ENCODE data around the gene TRIM33. TPM values are rescaled to one million over a fixed set of nuclear protein-coding genes. Genes with fewer than 3 reads are reported as not detected.
A peak's percentile ranks its signal among the peaks of the same experiment; 100 is the strongest.

TRIM33 gene
- total and polyA plus RNA-seq, 2 of the 13 experiments (the other 11 are each of a cell fraction or from before 2014, with no cell fraction given) = 35.5 to 42.2 TPM

- TF ChIP-seq PAX8 (CRISPR knock-in tag; IDR thresholded peaks at IDR 0.05; ENCODE audit: borderline replicate concordance) (0 out of 2 replicates have a peak, but pooled peaks have one; percentile 51), ZBTB40 (IDR thresholded peaks at IDR 0.05) (no peak), ZBTB40 (CRISPR knock-in tag; IDR thresholded peaks at IDR 0.05) (peak; percentile 56; the same call in 1 of the 2 replicates), HNF4A (CRISPR knock-in tag; IDR thresholded peaks at IDR 0.05) (0 out of 2 replicates have a peak, but pooled peaks have one; percentile 5), ERF (CRISPR knock-in tag; IDR thresholded peaks at IDR 0.05) (0 out of 2 replicates have a peak, but pooled peaks have one; percentile 32), ZNF101 (CRISPR knock-in tag; IDR thresholded peaks at IDR 0.05; ENCODE audit: borderline replicate concordance, low read depth) (peak; percentile 76; the same call in 1 of the 2 replicates), ZNF468 (CRISPR knock-in tag; IDR thresholded peaks at IDR 0.05) (0 out of 2 replicates have a peak, but pooled peaks have one; percentile 31), ZC3H13 (CRISPR knock-in tag; IDR thresholded peaks at IDR 0.05) (0 out of 2 replicates have a peak, but pooled peaks have one; percentile 55), RFXAP (CRISPR knock-in tag; IDR thresholded peaks at IDR 0.05; ENCODE audit: borderline replicate concordance) (0 out of 2 replicates have a peak, but pooled peaks have one; percentile 27), ZNF670 (CRISPR knock-in tag; IDR thresholded peaks at IDR 0.05; ENCODE audit: borderline replicate concordance) (no peak), ZNF891 (CRISPR knock-in tag; IDR thresholded peaks at IDR 0.05) (peak; percentile 82), ZNF556 (CRISPR knock-in tag; IDR thresholded peaks at IDR 0.05; ENCODE audit: borderline replicate concordance) (no peak), MIER3 (CRISPR knock-in tag; IDR thresholded peaks at IDR 0.05; ENCODE audit: borderline replicate concordance) (0 out of 2 replicates have a peak, but pooled peaks have one; percentile 28)
- TF ChIP-seq, protein P1, sequence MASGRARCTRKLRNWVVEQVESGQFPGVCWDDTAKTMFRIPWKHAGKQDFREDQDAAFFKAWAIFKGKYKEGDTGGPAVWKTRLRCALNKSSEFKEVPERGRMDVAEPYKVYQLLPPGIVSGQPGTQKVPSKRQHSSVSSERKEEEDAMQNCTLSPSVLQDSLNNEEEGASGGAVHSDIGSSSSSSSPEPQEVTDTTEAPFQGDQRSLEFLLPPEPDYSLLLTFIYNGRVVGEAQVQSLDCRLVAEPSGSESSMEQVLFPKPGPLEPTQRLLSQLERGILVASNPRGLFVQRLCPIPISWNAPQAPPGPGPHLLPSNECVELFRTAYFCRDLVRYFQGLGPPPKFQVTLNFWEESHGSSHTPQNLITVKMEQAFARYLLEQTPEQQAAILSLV (CRISPR knock-in tag; IDR thresholded peaks at IDR 0.05; ENCODE audit: borderline replicate concordance) = peak; percentile 68; the same call in 1 of the 2 replicates
These were observed 550 bp downstream of the TRIM33 start (continued) for GRCh38 chr1:114510274-114511031.
